Stimulated activated CD8-positive, alpha-beta memory T cell treated with anti-CD3 and anti-CD28 coated beads, Interleukin-4, amount 100 ng/mL, for 4 hours (primary cell): Measurements from ENCODE around the gene FAM89B.

ENCODE experiments used
- DNase-seq, 2 donors: peaks; one replicate each; pipeline ENCODE4 v3.0.0-alpha.2; 2020; ENCODE audit warnings: low read depth in 2 of 2, low spot score in 1 of 2

The FAM89B gene

GRCh38 chr11:65586676-65587075 is 14.3 kb downstream of the FAM89B start:
- DNase-seq: no peak

DNA sequence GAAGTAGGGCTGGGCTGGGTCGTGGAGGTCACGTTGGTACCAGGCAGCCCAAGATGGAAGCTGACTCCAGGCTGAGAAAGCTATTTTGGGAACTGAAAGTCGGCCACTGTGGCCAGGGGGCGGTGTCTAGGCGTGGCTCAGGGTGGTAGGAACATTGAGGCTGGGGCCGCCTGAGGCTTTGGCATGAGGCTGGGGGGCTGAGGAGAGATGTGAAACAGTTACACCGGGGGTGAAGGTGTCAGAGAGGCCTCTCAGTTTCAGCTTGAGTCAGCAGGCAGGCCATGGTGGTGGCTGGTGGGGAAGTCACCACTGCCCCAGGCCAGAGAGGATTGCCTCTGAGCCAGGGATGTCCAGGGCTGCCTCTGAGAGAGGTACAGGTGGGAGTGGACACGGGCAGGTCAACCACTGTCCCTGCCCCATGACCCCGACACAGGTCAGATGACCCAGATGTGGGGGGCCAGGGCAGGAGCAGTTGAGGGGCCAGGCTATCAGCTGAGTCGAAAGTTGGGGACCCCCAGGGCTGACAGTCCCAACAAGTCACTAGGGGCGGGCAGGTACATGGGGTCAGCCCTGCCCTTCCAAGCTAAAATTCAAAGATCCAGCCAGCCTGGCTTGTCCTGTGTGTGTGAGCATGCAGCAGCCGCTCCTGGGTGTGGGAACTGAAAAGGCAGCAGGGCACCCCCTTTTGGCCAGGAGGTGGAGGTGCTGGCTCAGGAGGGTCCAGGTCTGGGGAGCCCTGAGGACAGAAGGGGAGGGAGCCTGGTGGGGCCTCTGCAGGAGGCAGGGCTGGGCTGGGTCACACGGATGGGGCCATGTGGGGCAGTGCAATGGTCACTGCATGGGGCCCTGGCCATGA is 16.1 kb downstream of the FAM89B start:
- DNase-seq: peak in 1 of 2 donors; percentile 49

- DNase-seq: peak in 1 of 2 donors; percentile 23
Measured at GRCh38 chr11:65589444-65590239, 17.3 kb downstream of the FAM89B start.

DNA sequence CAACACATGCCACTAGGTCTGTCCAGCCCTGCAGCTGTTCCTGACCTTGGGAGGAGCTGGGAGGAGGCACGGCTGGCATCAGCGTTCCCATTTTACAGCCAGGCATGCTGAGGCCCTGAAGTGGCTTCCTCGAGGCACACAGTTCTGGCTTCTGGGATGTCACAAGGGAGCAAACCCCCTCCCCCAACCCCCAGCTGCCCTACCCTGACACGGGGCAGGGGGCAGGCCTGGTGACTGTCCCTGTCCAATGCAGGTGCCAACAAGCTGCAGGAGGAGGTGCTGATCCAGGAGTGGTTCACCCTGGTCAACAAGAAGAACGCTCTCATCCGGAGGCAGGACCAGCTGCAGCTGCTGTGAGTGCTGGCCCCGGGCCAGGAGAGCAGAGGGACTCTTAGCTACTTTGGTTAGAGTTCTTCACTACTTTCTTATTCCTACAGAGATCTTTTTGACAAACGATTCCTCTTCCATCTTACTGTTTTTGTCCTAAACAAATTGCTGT is 18.0 kb downstream of the FAM89B start:
- no peak for DNase-seq

DNA sequence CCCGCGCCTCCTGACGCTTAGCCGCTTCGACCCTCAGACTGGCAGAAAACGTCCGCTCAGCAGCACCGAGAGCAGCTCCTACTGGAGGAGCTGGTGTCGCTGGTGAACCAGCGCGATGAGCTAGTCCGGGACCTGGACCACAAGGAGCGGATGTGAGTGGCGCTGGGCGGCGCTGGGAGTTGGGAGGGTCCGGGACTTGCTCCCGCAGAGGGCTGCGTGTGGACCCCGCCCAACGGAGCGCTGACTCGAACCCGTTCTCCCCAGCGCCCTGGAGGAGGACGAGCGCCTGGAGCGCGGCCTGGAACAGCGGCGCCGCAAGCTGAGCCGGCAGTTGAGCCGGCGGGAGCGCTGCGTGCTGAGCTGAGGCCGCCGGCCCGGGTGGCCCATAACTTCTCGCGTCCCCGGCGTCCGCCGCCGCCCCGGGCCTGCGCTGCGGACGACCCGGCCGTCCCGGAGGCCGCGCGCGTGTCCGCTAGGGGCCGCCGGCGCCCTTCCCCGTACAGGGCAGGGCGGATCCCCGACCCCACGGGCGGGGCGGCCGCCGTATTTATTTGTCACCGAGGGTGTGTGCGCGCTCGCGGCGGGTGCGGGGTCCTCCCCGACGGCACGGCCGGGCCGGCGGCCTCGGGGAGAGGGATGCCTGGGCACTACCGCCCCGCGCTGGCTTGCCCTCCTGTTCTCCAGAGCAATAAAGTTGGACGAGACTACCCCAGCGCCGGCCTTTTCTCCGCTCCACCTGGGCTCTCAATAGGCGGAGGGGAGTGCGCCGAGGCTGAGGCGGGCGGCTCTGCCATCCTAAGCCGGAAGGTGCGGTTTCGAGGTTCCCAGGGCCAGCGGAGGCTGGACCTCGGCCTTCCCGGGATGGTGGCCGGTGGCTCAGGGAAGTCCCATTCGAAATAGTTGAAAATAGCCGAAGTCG is 19.9 kb downstream of the FAM89B start:
- no peak for DNase-seq

- no peak for DNase-seq
Measured at GRCh38 chr11:65592858-65593517, 20.6 kb downstream of the FAM89B start.

DNA sequence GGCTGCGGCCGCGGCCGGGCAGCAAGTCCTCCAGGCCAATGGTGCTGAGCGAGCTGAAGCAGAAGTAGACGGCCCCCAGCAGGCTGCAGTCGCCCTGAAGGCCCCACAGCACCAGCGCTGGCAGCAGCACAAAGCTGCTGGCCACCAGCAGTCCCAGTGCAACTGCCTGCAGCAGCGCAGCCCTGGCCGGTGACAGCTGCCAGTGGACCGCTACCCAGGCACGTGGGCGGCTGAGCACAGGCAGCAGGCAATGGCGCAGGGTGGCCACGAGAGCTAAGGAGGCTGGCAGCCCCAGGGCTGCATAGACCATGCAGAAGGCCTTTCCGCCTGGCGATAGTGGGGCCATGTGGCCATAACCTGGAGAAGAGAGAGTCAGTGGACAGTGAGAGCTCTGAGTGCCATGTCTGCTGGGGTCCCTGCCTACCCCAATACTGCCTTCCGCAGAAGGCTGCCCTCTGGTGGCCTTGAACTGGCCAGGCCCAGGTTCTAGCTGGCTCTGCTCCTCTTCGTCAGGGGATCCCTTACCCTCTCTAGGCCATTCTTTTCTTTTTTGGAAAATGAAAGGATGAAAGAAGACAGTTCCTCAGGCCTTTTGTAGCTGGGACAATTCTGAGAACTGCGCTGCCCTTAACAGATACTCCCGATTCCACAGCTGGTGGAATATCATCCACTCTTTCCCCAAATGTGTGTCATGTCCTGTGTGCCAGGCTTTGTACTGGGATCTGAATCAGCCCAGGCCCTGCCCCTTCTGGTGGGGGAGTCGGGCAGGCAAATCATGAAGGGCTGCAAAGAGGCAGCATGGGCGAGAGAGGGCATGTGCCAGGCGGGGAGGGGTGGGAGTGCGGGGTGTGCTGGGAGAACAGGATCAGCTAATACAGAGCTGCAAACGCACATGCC is 21.4 kb downstream of the FAM89B start:
- DNase-seq: no peak

- no peak for DNase-seq
Measured at GRCh38 chr11:65595131-65595530, 22.8 kb downstream of the FAM89B start.

DNA sequence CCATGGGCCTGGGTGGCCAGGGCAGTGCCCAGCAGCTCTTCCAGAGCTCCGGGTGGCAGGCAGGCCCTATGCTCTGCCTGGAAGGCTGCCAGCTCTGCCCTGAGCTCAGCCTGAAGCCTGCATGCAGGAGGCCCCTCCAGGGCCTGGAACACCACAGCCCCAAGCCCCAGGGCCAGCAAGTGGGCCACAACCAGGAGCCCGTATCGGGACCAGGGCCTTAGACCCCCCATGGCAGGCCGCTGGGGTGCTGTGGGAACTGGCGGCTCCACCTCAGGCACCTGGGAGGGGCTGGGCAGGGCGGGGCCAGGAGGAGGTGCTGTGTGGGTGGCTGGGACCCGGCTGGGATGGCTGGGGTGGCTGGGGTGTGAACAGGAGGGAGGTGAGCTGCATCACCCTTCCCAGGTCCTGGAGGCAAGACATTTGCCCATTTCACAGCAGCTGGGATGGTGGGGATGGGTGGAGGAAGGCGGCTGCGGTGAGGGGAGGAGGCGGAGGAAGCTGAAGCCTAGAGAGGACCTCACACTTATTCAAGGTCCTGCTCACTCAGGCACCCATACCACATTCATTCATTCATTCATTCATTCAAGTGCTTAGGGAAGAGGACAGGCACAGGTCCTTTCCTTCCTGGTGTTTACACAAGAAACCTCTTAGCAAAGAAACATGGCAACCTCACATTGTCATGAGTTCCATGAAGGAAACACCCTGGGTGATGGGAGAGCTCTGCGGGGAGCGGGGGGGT is 23.4 kb downstream of the FAM89B start, which contains the start of gene KCNK7:
Gene KCNK7 (minus strand): TSS at position 258 of the 739 bp plus-strand sequence. CDS start 28 bp downstream, at position 230.
- DNase-seq: no peak

DNA sequence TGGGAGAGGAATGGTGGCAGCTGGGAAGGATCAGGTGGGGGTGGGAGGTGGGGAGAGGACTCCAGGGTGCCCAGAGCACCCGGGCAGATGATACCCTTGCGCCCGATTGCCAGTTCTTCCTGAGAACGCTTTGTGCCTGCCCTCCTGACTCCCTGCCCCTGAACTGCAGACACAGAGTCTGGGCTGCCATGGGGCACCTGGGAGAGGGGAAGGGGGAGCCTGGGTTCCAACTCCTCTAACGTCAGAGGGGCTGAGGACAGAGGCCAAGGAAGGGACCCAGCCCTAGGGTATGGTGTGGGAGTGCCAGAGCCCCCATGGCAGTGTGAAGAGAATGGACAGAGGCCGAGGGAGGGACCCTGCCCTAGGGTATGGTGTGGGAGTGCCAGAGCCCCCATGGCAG is 24.2 kb downstream of the FAM89B start:
- no peak for DNase-seq

- no peak for DNase-seq
Measured at GRCh38 chr11:65598258-65598699, 25.9 kb downstream of the FAM89B start.

DNA sequence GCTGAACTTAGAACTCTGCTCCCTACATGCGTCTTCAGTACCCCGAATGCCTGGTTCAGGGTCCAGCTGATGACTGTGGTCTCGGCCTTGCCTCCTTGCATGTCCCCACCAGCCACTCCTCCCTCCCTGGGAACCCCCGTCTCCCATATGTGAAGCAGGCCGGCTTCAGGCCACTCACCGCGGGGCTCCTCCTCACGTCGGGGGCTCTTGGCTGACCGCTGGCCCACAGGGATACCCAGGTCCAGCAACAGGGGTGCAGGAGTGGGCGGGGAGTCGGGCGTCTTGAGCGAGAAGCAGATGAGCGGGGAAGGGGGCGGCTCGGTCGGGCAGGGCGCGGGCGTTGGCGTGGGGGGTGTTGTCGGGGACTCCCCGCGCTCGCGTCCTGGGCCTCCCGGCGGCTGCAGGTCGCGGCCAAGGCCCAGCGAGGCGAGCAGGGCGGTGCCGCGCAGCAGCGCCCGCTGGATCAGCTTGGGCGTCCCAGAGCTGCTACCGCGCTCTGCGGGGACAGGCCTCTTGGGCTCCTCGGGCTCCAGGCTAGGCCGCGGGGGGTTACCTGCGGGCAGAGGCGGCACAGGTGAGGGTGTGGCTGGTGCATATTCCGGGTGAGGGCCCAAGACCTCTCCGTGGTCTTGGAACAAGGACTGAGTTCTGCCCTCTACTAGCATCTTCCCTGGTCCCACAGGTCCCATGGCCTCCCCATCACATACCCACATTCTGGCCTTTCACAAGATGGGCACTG is 27.0 kb downstream of the FAM89B start:
- no peak for DNase-seq

DNA sequence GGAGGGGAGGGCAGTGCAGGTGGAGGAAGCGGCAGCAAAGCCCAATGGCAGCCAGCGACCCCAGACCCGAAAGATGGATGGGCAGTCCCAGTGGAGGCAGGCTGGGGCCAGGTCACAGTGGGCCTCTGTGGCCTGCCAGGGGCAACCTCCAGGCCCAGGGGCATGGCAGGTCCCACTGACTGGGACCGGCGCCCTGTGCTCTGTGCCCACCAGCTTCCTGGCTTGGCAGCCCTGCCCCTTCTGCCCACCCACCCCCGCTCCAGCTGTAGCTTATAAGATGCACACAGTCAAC is 27.6 kb downstream of the FAM89B start:
- no peak for DNase-seq

- no peak for DNase-seq
Measured at GRCh38 chr11:65604258-65604657, 31.9 kb downstream of the FAM89B start.

DNA sequence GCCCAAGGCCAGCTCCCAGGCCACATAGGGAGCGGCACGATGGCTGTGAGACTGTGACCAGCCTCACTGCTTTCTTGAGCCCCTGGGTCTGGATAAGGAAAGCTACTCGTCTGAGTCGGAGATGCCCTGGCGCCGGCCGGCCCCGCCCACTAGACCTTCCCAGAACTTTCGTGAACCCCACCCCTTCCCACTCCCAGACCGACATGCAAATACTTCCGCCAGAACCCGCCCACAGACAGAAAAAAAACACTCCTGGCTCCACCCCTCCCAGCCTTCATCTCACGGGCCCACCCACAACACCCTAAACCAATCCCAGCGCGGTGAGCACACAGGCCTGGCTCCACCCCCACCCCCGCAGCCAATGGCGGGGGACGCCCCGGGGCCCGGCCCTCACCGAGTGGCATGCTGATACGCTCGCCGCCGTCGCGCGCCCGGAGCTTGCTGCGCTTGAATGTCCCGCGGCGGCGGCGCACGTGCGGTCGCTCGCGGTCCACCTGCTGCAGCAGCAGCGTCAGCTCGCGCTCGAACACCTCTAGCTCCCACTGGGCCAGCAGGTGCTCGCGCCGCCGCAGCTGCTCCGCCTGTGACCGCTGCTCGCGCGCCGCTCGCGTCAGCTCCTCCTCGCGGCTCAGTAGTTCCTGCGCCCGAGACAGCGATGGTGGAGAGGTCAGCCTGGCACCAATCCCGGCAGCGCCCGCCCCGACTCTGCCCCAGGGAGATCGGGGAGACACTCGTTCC is 34.7 kb downstream of the FAM89B start:
- no peak for DNase-seq

GRCh38 chr11:65607614-65608426 is 35.5 kb downstream of the FAM89B start:
- no peak for DNase-seq

DNA sequence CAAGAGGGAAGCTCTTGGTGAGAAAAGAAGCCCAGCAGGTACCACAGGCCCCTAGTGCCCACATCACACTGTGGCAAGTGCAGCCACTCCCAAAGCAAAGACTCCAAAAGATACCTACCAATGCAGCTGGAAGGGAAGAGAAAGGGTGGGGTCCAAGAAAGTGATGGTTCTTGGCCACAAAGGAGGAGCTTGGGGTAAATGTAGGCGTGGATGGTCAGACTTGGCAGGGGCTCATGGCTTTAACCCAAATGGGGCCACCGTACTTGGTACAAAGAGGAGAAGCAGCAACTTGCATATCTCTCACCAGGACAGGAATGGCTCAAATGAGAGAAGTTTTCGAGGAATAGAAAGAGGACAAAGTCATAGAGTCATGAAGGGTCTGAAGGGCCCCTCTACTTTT is 36.9 kb downstream of the FAM89B start:
- DNase-seq: no peak
